ENCODE data around the gene MTX1.

DNA sequence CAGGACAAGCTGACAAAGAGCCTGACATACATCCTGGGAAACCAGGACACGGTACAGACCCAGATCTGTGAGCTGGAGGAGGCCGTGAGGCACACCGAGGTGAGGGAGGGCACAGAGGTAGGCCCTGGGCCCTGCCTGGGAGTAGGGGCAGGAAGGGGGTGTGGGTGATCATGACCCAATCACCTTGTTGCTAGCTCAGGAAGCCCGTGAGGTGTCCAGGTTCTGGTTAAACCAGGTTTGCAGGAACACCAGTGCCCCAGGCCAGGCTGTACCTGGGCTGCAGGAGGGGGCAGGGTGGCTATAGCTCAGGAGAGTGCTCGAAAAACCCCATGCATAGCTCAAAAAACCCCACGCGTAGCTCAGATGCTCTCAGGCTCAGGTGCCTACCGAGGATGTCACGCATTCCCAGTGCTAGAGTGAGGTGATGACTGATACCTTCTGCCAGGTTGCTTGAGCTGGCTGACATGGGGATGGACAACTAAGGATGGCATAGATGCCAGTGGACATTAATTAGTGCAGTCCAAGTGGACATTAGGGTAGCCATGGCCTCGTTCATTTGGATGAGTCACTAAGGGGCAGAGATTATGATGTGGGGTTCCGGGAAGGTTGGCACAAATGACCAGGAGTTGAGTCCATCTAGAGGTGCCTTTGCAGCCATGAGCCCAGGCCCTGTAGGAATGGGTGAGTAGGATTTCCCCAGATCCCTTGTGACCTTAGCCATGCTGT lies 31.1 kb upstream of the MTX1 start:
- TF ChIP-seq, protein P1, sequence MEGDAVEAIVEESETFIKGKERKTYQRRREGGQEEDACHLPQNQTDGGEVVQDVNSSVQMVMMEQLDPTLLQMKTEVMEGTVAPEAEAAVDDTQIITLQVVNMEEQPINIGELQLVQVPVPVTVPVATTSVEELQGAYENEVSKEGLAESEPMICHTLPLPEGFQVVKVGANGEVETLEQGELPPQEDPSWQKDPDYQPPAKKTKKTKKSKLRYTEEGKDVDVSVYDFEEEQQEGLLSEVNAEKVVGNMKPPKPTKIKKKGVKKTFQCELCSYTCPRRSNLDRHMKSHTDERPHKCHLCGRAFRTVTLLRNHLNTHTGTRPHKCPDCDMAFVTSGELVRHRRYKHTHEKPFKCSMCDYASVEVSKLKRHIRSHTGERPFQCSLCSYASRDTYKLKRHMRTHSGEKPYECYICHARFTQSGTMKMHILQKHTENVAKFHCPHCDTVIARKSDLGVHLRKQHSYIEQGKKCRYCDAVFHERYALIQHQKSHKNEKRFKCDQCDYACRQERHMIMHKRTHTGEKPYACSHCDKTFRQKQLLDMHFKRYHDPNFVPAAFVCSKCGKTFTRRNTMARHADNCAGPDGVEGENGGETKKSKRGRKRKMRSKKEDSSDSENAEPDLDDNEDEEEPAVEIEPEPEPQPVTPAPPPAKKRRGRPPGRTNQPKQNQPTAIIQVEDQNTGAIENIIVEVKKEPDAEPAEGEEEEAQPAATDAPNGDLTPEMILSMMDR (IDR thresholded peaks at IDR 0.05) = no peak
- TF ChIP-seq POLR2A (IDR thresholded peaks at IDR 0.05) = no peak

Measured in testis (tissue), 2 donors.